Hepatocyte (in vitro differentiated cells): ENCODE measurements around the gene ATG16L1. TPM values are rescaled to one million over a fixed set of nuclear protein-coding genes. Genes with fewer than 3 reads are reported as not detected.

Experiments
- DNase-seq: peaks from one replicate; pipeline ENCODE4 v3.0.0-alpha.2; 2016; ENCODE audit warnings: low spot score
- H2AFZ ChIP-seq: fragments of 200-600 bp; sonication (generic); 2 replicates; pipeline ENCODE4 v1.6.0; 2016; ENCODE audit warnings: antibody characterized with exemption, mild to moderate bottlenecking
- H3K27ac ChIP-seq: fragments of 200-600 bp; sonication (generic); 2 replicates; pipeline ENCODE4 v1.5.1; 2016; ENCODE audit warnings: mild to moderate bottlenecking
- H3K27me3 ChIP-seq: fragments of 200-600 bp; sonication (generic); 2 replicates; pipeline ENCODE4 v1.6.1; 2016
- H3K36me3 ChIP-seq: fragments of 200-600 bp; sonication (generic); replicated peaks from 2 replicates; pipeline ENCODE4 v1.5.1; 2016; ENCODE audit warnings: low read depth; ENCODE audit not compliant: insufficient read depth
- H3K4me1 ChIP-seq: fragments of 200-600 bp; sonication (generic); 2 replicates; pipeline ENCODE4 v1.5.1; 2016; ENCODE audit warnings: mild to moderate bottlenecking, moderate library complexity; ENCODE audit not compliant: insufficient read depth
- H3K4me2 ChIP-seq: fragments of 200-600 bp; sonication (generic); 2 replicates; pipeline ENCODE4 v1.6.0; 2016
- H3K4me3 ChIP-seq: fragments of 200-600 bp; sonication (generic); 2 replicates; pipeline ENCODE4 v1.5.1; 2016; ENCODE audit warnings: mild to moderate bottlenecking
- H3K79me2 ChIP-seq: fragments of 200-600 bp; sonication (generic); 2 replicates; pipeline ENCODE4 v1.6.0; 2017; ENCODE audit warnings: mild to moderate bottlenecking
- H3K9me2 ChIP-seq: fragments of 200-600 bp; sonication (generic); replicated peaks from 2 replicates; pipeline ENCODE4 v1.6.0; 2017; ENCODE audit warnings: mild to moderate bottlenecking; ENCODE audit not compliant: insufficient read depth
- H3K9me3 ChIP-seq: fragments of 200-600 bp; sonication (generic); 2 replicates; pipeline ENCODE4 v1.5.1; 2016; ENCODE audit warnings: low read depth, mild to moderate bottlenecking
- H4K20me1 ChIP-seq: fragments of 200-600 bp; sonication (generic); 2 replicates; pipeline ENCODE4 v1.6.0; 2016; ENCODE audit warnings: mild to moderate bottlenecking; ENCODE audit not compliant: insufficient read depth, poor library complexity, severe bottlenecking
- EZH2 ChIP-seq: fragments of 200-600 bp; sonication (generic); IDR thresholded peaks from 2 replicates; pipeline ENCODE4 v1.6.1; 2016; ENCODE audit warnings: antibody characterized with exemption, mild to moderate bottlenecking, borderline replicate concordance
- EZH2phosphoT487 ChIP-seq: fragments of 200-600 bp; sonication (generic); IDR thresholded peaks from one replicate; pipeline ENCODE4 v1.6.1; 2018; ENCODE audit warnings: antibody characterized with exemption, mild to moderate bottlenecking, low read depth, moderate library complexity; ENCODE audit not compliant: unreplicated experiment, severe bottlenecking
- WGBS: methylation state at CpG from one replicate; pipeline ENCODE4 v1.1.6; 2016; ENCODE audit warnings: low lambda C conversion rate; ENCODE audit errors: missing lambda C conversion rate; 5-methylcytosine and 5-hydroxymethylcytosine counted together
- polyA plus RNA-seq: library from polyadenylated mRNA; unstranded; fragments of >200 nt; fragmentation: Nextera tagmentation; extraction: Ambion mirVana; gene quantifications from 2 replicates; pipeline ENCODE4 v1.2.1, GENCODE V29; 2016
- total RNA-seq: library from RNA; depleted of rRNA; stranded (reverse); fragments of >200 nt; gene quantifications from 2 replicates; pipeline ENCODE4 v1.2.3, GENCODE V29; 2014
- TF ChIP-seq, protein P1 (sequence below): fragments of 200-600 bp; sonication (generic); IDR thresholded peaks from 2 replicates; pipeline ENCODE4 v1.5.1; 2016; ENCODE audit warnings: antibody characterized with exemption, mild to moderate bottlenecking; ENCODE audit not compliant: poor library complexity

Gene ATG16L1
- total and polyA plus RNA-seq, 2 experiments from 2014 or later = 15.7 to 28.2 TPM

GRCh38 chr2:233317196-233317943 lies 65.9 kb downstream of the ATG16L1 start:
- no peak overlapping the region for H3K27ac ChIP-seq
- H2AFZ ChIP-seq = no peak overlapping the region
- no peak for DNase-seq
- H3K27me3 ChIP-seq = no peaks in the 10 kb centered on the region
- H3K79me2 ChIP-seq = no peaks in the 10 kb centered on the region
- H3K4me3 ChIP-seq = no peak overlapping the region
- H3K4me2 ChIP-seq = no peak overlapping the region
- TF ChIP-seq EZH2 = no peak
- no peak for TF ChIP-seq EZH2phosphoT487
- TF ChIP-seq, protein P1, sequence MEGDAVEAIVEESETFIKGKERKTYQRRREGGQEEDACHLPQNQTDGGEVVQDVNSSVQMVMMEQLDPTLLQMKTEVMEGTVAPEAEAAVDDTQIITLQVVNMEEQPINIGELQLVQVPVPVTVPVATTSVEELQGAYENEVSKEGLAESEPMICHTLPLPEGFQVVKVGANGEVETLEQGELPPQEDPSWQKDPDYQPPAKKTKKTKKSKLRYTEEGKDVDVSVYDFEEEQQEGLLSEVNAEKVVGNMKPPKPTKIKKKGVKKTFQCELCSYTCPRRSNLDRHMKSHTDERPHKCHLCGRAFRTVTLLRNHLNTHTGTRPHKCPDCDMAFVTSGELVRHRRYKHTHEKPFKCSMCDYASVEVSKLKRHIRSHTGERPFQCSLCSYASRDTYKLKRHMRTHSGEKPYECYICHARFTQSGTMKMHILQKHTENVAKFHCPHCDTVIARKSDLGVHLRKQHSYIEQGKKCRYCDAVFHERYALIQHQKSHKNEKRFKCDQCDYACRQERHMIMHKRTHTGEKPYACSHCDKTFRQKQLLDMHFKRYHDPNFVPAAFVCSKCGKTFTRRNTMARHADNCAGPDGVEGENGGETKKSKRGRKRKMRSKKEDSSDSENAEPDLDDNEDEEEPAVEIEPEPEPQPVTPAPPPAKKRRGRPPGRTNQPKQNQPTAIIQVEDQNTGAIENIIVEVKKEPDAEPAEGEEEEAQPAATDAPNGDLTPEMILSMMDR = no peak
- no peaks in the 10 kb centered on the region for H3K9me3 ChIP-seq
- H3K9me2 ChIP-seq = no peaks in the 10 kb centered on the region
- WGBS = 90% methylated on average over 7 of the region's 7 CpGs
- no peaks in the 10 kb centered on the region for H4K20me1 ChIP-seq
- no peaks in the 10 kb centered on the region for H3K4me1 ChIP-seq
- H3K36me3 ChIP-seq = no peaks in the 10 kb centered on the region

GRCh38 chr2:233319256-233319655 lies 67.8 kb downstream of the ATG16L1 start:
- WGBS = 91% methylated on average over 5 of the region's 5 CpGs
- Histone ChIP-seq H3K36me3 (no peaks in the 10 kb centered on the region), H3K27ac (no peak overlapping the region), H3K9me3 (no peaks in the 10 kb centered on the region), H4K20me1 (no peaks in the 10 kb centered on the region), H3K4me3 (no peak overlapping the region), H3K4me1 (no peaks in the 10 kb centered on the region), H2AFZ (no peak overlapping the region), H3K27me3 (no peaks in the 10 kb centered on the region), H3K9me2 (no peaks in the 10 kb centered on the region), H3K79me2 (no peaks in the 10 kb centered on the region), H3K4me2 (no peak overlapping the region)
- no peak for TF ChIP-seq EZH2phosphoT487
- TF ChIP-seq EZH2 = no peak
- TF ChIP-seq, protein P1 = no peak
- no peak for DNase-seq

DNA sequence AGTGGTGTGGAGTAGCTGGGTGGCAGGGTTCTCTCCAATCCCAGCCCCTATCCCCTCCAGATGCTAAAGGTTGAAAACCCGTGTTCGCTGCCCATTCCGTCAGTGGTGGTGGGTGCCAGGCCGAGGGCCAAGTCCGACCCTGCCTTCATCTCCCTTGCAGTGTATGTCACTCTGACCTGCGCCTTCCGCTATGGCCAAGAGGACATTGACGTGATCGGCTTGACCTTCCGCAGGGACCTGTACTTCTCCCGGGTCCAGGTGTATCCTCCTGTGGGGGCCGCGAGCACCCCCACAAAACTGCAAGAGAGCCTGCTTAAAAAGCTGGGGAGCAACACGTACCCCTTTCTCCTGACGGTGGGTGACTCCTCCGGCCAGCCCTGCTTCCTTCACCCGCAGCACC lies 69.0 kb downstream of the ATG16L1 start:
- Histone ChIP-seq H3K4me3 (no peak overlapping the region), H3K27me3 (no peaks in the 10 kb centered on the region), H3K79me2 (no peaks in the 10 kb centered on the region), H3K27ac (no peak overlapping the region), H4K20me1 (no peaks in the 10 kb centered on the region), H3K9me3 (no peaks in the 10 kb centered on the region), H3K36me3 (no peaks in the 10 kb centered on the region), H2AFZ (no peak overlapping the region), H3K4me2 (no peak overlapping the region), H3K4me1 (no peaks in the 10 kb centered on the region), H3K9me2 (no peaks in the 10 kb centered on the region)
- TF ChIP-seq EZH2 (no peak), EZH2phosphoT487 (no peak)
- TF ChIP-seq, protein P1 = no peak
- no peak for DNase-seq
- whole genome bisulfite sequencing = 95% methylated on average over 17 of the region's 17 CpGs
